Keratinocyte (primary cell): ENCODE data around the gene MLLT6. TPM values are rescaled to one million over a fixed set of nuclear protein-coding genes. Genes with fewer than 3 reads are reported as not detected.

Source experiments
- DNase-seq: peaks from one replicate; pipeline ENCODE4 v3.0.0-alpha.2; 2011; ENCODE audit warnings: low read depth, missing footprints, low spot score
- FAIRE-seq: peaks from 2 replicates; lab custom pipeline; 2011; peaks lifted over from hg19 to GRCh38; lab: Jason Lieb, UNC
- H2AFZ ChIP-seq: 2 replicates; pipeline ENCODE4 v1.6.0; 2012; ENCODE audit warnings: low read length, control low read depth, inconsistent platforms; ENCODE audit not compliant: control insufficient read depth
- H3K27ac ChIP-seq: 2 replicates; pipeline ENCODE4 v1.5.1; 2011; ENCODE audit warnings: low read length; ENCODE audit not compliant: control insufficient read depth, insufficient read depth
- H3K27me3 ChIP-seq: 3 replicates; pipeline ENCODE4 v1.6.0; 2011; ENCODE audit warnings: low read length; ENCODE audit not compliant: control insufficient read depth, insufficient read depth; ENCODE audit errors: extremely low read depth
- H3K36me3 ChIP-seq, 2 experiments: 2 replicates in 1 of 2; 3 replicates in 1 of 2; pipeline ENCODE4 v1.5.1; 2011; ENCODE audit warnings: low read length in 2 of 2, mild to moderate bottlenecking in 1 of 2; ENCODE audit not compliant: control insufficient read depth in 2 of 2, insufficient read depth in 2 of 2; ENCODE audit errors: extremely low read depth in 1 of 2
- H3K4me1 ChIP-seq: 3 replicates; pipeline ENCODE4 v1.5.1; 2011; ENCODE audit warnings: low read length; ENCODE audit not compliant: control insufficient read depth, insufficient read depth; ENCODE audit errors: extremely low read depth
- H3K4me2 ChIP-seq: 3 replicates; pipeline ENCODE4 v1.6.0; 2011; ENCODE audit warnings: low read depth, low read length; ENCODE audit not compliant: control insufficient read depth, insufficient read depth; ENCODE audit errors: extremely low read depth
- H3K4me3 ChIP-seq, 3 experiments: fragments of 200-600 bp in 1 of 3; sonication (generic) in 1 of 3; 2 replicates in 2 of 3; 3 replicates in 1 of 3; pipeline ENCODE4 v1.5.1; 2011 to 2016; ENCODE audit warnings: low read length in 3 of 3, mild to moderate bottlenecking in 3 of 3, control low read depth in 2 of 3, inconsistent platforms in 1 of 3, low read depth in 1 of 3, mixed read lengths in 1 of 3, mixed run types in 1 of 3, moderate library complexity in 1 of 3; ENCODE audit not compliant: control insufficient read depth in 2 of 3, insufficient read depth in 2 of 3; ENCODE audit errors: extremely low read depth in 1 of 3
- H3K79me2 ChIP-seq: 2 replicates; pipeline ENCODE4 v1.6.0; 2012; ENCODE audit warnings: low read length; ENCODE audit not compliant: control insufficient read depth, insufficient read depth
- H3K9ac ChIP-seq: 3 replicates; pipeline ENCODE4 v1.6.0; 2011; ENCODE audit warnings: low read length; ENCODE audit not compliant: control insufficient read depth, insufficient read depth; ENCODE audit errors: extremely low read depth
- H3K9me1 ChIP-seq: 3 replicates; pipeline ENCODE4 v1.6.0; 2011; ENCODE audit warnings: low read length; ENCODE audit not compliant: control insufficient read depth, insufficient read depth; ENCODE audit errors: extremely low read depth
- H3K9me3 ChIP-seq: 2 replicates; pipeline ENCODE4 v1.5.1; 2012; ENCODE audit warnings: low read depth, low read length; ENCODE audit not compliant: control insufficient read depth
- H4K20me1 ChIP-seq: 3 replicates; pipeline ENCODE4 v1.6.0; 2011; ENCODE audit warnings: low read length; ENCODE audit not compliant: control insufficient read depth, insufficient read depth; ENCODE audit errors: extremely low read depth
- CTCF ChIP-seq, 3 experiments: IDR thresholded peaks in 1 of 3; conservative IDR thresholded peaks in 1 of 3; optimal IDR thresholded peaks in 1 of 3; 2 replicates in 2 of 3; 3 replicates in 1 of 3; pipeline versions ENCODE3 to v1.5.1; 2011; ENCODE audit warnings: low read length in 3 of 3, mild to moderate bottlenecking in 3 of 3, moderate library complexity in 2 of 3, control low read depth in 1 of 3, inconsistent platforms in 1 of 3; ENCODE audit not compliant: insufficient read depth in 2 of 3; ENCODE audit errors: extremely low read depth in 1 of 3
- EZH2 ChIP-seq: IDR thresholded peaks from one replicate; pipeline ENCODE4 v1.6.1; 2012; ENCODE audit warnings: inconsistent platforms, mild to moderate bottlenecking, low read length, moderate library complexity
- dilution Hi-C: fragments of 300-500 bp; cut with MboI; formaldehyde crosslinking; loops from one replicate; pipeline ENCODE4 v1.7.0; 2020; ENCODE audit warnings: low sequenced_read_pairs; ENCODE audit not compliant: extremely low pct_ligation_motif_present
- polyA plus RNA-seq, 5 experiments: library from polyadenylated mRNA; depleted of rRNA in 3 of 5; stranded (reverse) in 3 of 5; stranded (forward) in 1 of 5; unstranded in 1 of 5; fragments of >200 nt; gene quantifications; 1 replicate in 1 of 5; 2 replicates in 3 of 5; 3 replicates in 1 of 5; pipeline versions ENCODE4 v1.2.1 to v1.2.3, GENCODE V29; 2011 to 2012; ENCODE audit warnings: missing spikeins in 2 of 5, low read depth in 1 of 5, low replicate concordance in 1 of 5

The MLLT6 gene
- polyA plus RNA-seq, 1 donor (not counting 4 experiments of a cell fraction or from before 2014, with no cell fraction given) = 17.4 TPM

- H3K4me3 ChIP-seq = no peak overlapping the region
- no peaks in the 10 kb centered on the region for H3K79me2 ChIP-seq
- FAIRE-seq (no peak), DNase-seq (no peak)
- dilution Hi-C loops = no loop called here
- no peak for TF ChIP-seq CTCF (optimal IDR thresholded peaks at IDR 0.05 in 1 of 3, IDR thresholded peaks at IDR 0.05 in 1 of 3, conservative IDR thresholded peaks at IDR 0.05 in 1 of 3; ENCODE audit: extremely low read depth in 1 of 3, insufficient read depth in 2 of 3, low read length in 3 of 3)
- no peak for TF ChIP-seq EZH2
- H3K27ac ChIP-seq = no peak overlapping the region
- H3K36me3 ChIP-seq = peaks cover 9 to 14% of the 10 kb centered on the region in 2 experiments
- H3K9ac ChIP-seq = no peak overlapping the region
- H3K9me3 ChIP-seq = no peaks in the 10 kb centered on the region
- H4K20me1 ChIP-seq = no peaks in the 10 kb centered on the region
- H3K4me1 ChIP-seq = peaks cover 23% of the 10 kb centered on the region
- H3K9me1 ChIP-seq = no peaks in the 10 kb centered on the region
- no peaks in the 10 kb centered on the region for H3K27me3 ChIP-seq
- no peak overlapping the region for H3K4me2 ChIP-seq
- no peak overlapping the region for H2AFZ ChIP-seq
Observed at GRCh38 chr17:38707678-38708351, 2.7 kb downstream of the MLLT6 start.

- dilution Hi-C loops = no loop called here
- Histone ChIP-seq H3K9ac (no peak overlapping the region), H3K4me3 (no peak overlapping the region), H3K27ac (no peak overlapping the region), H3K36me3 (peaks cover 17 to 27% of the 10 kb centered on the region in 2 experiments), H3K4me1 (peaks cover 10% of the 10 kb centered on the region), H3K9me3 (no peaks in the 10 kb centered on the region), H2AFZ (no peak overlapping the region), H3K79me2 (no peaks in the 10 kb centered on the region), H3K9me1 (no peaks in the 10 kb centered on the region), H3K4me2 (no peak overlapping the region), H4K20me1 (no peaks in the 10 kb centered on the region), H3K27me3 (no peaks in the 10 kb centered on the region)
- no peak for FAIRE-seq
- TF ChIP-seq CTCF (optimal IDR thresholded peaks at IDR 0.05 in 1 of 3, IDR thresholded peaks at IDR 0.05 in 1 of 3, conservative IDR thresholded peaks at IDR 0.05 in 1 of 3; ENCODE audit: extremely low read depth in 1 of 3, insufficient read depth in 2 of 3, low read length in 3 of 3) = no peak
- TF ChIP-seq EZH2 = no peak
- DNase-seq = no peak
Observed at GRCh38 chr17:38709104-38709820, 4.2 kb downstream of the MLLT6 start.
